ENCODE results near the gene CDC42BPA. TPM values are rescaled to one million over a fixed set of nuclear protein-coding genes. Genes with fewer than 3 reads are reported as not detected.

The CDC42BPA gene
- total RNA-seq, 1 donor from 2014 or later = 40.3 TPM

DNA sequence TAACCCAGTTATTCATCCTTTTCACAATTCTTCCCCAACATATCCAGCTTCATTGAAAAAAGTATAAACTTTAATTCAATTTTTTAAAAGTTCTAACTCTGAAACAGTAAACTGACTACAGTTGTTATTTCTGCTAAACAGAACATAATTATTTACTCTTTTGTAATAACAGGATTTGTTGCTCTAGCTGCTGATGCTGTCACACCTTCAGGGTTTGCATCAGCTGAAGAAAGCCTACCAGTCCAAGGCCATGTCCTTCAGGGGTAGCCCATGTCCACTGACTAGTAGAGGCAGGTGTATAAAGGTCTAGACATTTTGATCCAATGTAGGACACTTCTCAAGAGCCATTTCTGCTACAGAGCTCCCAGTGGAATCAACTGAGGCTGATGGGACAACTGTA is 107.7 kb downstream of the CDC42BPA start:
- no peak for DNase-seq
- Histone ChIP-seq H3K9me3 (no peaks in the 10 kb centered on the region), H3K4me3 (no peak overlapping the region), H3K4me1 (no peaks in the 10 kb centered on the region), H3K36me3 (no peaks in the 10 kb centered on the region), H3K27me3 (ENCODE audit: low read depth) (no peaks in the 10 kb centered on the region), H3K27ac (no peak overlapping the region)
- ATAC-seq = no peak
- intact Hi-C loops (cut with DNase I) = no loop called here
- TF ChIP-seq, protein P1, sequence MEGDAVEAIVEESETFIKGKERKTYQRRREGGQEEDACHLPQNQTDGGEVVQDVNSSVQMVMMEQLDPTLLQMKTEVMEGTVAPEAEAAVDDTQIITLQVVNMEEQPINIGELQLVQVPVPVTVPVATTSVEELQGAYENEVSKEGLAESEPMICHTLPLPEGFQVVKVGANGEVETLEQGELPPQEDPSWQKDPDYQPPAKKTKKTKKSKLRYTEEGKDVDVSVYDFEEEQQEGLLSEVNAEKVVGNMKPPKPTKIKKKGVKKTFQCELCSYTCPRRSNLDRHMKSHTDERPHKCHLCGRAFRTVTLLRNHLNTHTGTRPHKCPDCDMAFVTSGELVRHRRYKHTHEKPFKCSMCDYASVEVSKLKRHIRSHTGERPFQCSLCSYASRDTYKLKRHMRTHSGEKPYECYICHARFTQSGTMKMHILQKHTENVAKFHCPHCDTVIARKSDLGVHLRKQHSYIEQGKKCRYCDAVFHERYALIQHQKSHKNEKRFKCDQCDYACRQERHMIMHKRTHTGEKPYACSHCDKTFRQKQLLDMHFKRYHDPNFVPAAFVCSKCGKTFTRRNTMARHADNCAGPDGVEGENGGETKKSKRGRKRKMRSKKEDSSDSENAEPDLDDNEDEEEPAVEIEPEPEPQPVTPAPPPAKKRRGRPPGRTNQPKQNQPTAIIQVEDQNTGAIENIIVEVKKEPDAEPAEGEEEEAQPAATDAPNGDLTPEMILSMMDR (IDR thresholded peaks at IDR 0.05) = no peak

DNA sequence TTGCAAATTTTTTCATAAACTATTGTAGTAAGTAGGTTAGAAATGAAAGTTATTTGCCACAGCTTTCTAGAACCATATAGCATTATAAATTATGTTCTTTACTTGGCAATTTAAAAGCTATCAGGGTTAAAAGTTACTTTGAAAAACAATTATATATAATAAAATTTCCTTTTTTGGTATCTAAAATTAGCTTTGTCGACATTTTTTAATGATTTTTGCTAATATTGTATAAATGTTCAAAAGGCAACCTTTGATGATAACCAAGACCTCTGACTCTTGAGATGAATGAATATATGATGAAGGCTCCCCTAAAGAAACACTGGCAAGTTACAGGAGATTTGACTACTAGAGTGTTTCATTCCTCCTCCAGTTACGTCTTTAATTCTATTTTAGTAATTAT is 121.2 kb downstream of the CDC42BPA start:
- TF ChIP-seq, protein P1 (IDR thresholded peaks at IDR 0.05) = no peak
- H3K4me1 ChIP-seq = no peaks in the 10 kb centered on the region
- no peaks in the 10 kb centered on the region for H3K27me3 ChIP-seq (ENCODE audit: low read depth)
- ATAC-seq (no peak), DNase-seq (no peak)
- H3K27ac ChIP-seq = no peak overlapping the region
- H3K36me3 ChIP-seq = no peaks in the 10 kb centered on the region
- intact Hi-C loops (cut with DNase I) = no loop called here
- no peaks in the 10 kb centered on the region for H3K9me3 ChIP-seq
- H3K4me3 ChIP-seq = no peak overlapping the region

DNA sequence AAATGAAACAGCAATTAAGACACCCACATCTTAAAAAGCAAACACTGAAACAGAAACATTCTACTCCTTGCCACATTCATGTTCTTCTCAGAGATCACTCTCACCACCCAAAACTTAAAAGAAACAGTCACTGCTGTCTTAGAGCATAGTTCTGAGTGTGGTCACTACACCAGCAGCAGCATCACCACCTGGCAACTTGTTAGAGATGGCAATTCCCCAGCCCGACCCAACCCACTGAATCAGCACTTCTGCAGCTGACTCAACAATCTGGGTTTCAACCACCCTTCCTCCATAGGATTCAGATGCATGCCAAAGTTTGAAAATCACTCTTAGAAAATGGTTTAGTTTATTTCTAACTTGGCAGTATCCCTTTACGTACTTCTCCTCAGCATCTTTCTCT is 126.1 kb downstream of the CDC42BPA start:
- TF ChIP-seq, protein P1 (IDR thresholded peaks at IDR 0.05) = no peak
- no peak overlapping the region for H3K27ac ChIP-seq
- no peak for ATAC-seq
- H3K9me3 ChIP-seq = no peaks in the 10 kb centered on the region
- no peak overlapping the region for H3K4me3 ChIP-seq
- intact Hi-C loops (cut with DNase I) = no loop called here
- DNase-seq = no peak
- H3K27me3 ChIP-seq (ENCODE audit: low read depth) = no peaks in the 10 kb centered on the region
- no peaks in the 10 kb centered on the region for H3K36me3 ChIP-seq
- no peaks in the 10 kb centered on the region for H3K4me1 ChIP-seq

DNA sequence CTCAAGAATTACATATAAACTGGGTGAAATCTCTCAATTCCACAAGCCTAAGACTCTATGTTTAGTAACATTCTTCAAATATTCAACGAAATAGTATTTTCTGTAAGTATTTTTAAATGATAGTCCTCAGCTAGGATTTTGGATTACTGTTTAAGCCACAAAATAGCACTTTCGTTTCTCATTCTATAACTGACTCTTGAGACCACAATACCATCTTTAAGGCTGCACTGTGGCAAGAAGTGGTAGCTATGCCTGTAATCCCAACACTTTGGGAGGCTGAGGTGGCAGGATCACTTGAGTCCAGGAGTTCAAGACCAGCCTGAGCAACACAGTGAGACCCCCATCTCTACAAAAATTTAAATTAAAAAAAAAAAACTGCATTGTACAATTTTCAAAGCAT is 126.7 kb downstream of the CDC42BPA start:
- Histone ChIP-seq H3K36me3 (no peaks in the 10 kb centered on the region), H3K9me3 (no peaks in the 10 kb centered on the region), H3K27ac (no peak overlapping the region), H3K4me3 (no peak overlapping the region), H3K27me3 (ENCODE audit: low read depth) (no peaks in the 10 kb centered on the region), H3K4me1 (no peaks in the 10 kb centered on the region)
- TF ChIP-seq, protein P1 (IDR thresholded peaks at IDR 0.05) = no peak
- ATAC-seq = no peak
- no peak for DNase-seq
- intact Hi-C loops (cut with DNase I) = no loop called here

DNA sequence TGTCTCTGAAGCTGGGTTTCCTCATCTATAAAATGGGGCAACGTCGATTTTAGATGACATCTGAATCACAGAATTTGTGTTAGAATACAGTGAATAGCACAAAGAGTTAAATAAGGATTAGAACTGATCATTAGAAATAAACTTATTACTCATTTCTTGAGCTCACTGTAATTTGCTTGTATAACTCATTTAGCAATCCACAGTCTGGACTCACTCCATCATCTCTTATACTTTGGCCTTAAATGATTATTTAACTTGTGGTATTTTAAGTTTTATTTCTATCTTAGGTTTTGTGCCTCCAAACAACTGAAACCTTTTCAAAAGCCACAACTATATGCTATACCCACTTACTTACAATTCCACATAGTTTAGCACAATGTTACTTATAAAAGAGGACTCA is 128.0 kb downstream of the CDC42BPA start:
- H3K27me3 ChIP-seq (ENCODE audit: low read depth) = no peaks in the 10 kb centered on the region
- no peak for ATAC-seq
- intact Hi-C loops (cut with DNase I) = no loop called here
- H3K9me3 ChIP-seq = no peaks in the 10 kb centered on the region
- no peak overlapping the region for H3K27ac ChIP-seq
- H3K4me3 ChIP-seq = no peak overlapping the region
- H3K36me3 ChIP-seq = no peaks in the 10 kb centered on the region
- no peaks in the 10 kb centered on the region for H3K4me1 ChIP-seq
- TF ChIP-seq, protein P1 (IDR thresholded peaks at IDR 0.05) = no peak
- no peak for DNase-seq

DNA sequence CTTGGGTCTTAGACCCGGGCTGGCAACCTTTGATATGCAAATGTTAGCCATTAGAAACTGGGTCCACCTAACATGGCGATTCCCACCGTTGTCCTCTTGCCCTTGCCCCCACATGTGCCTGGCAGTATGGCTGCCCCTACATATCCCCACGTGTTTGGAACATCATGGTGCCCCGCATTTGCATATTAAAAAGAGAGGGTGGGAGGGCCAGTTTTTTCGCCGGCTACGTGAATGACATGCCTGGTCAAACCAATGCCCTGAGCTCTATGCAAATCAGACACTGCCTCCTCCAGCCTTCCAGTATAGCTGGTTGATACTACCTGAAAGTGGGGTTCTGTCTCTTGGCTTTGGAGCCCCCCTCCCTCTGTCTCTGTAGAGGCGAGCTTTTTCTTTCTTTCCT is 133.0 kb downstream of the CDC42BPA start:
- ATAC-seq (no peak), DNase-seq (no peak)
- no peaks in the 10 kb centered on the region for H3K36me3 ChIP-seq
- H3K27me3 ChIP-seq (ENCODE audit: low read depth) = no peaks in the 10 kb centered on the region
- intact Hi-C loops (cut with DNase I) = no loop called here
- H3K4me3 ChIP-seq = no peak overlapping the region
- H3K9me3 ChIP-seq = no peaks in the 10 kb centered on the region
- TF ChIP-seq, protein P1 (IDR thresholded peaks at IDR 0.05) = no peak
- no peaks in the 10 kb centered on the region for H3K4me1 ChIP-seq
- H3K27ac ChIP-seq = no peak overlapping the region
